Measurements from ENCODE around the gene GPR83.
"Not testable (repeated sequence)": the region's sequence is repeated elsewhere in the genome, so short reads cannot be mapped to it uniquely, and the experiment has no call there.

Gene GPR83

GRCh38 chr11:94350850-94351563 is 50.2 kb downstream of the GPR83 start:
- not testable (repeated sequence) for DNase-seq

DNA sequence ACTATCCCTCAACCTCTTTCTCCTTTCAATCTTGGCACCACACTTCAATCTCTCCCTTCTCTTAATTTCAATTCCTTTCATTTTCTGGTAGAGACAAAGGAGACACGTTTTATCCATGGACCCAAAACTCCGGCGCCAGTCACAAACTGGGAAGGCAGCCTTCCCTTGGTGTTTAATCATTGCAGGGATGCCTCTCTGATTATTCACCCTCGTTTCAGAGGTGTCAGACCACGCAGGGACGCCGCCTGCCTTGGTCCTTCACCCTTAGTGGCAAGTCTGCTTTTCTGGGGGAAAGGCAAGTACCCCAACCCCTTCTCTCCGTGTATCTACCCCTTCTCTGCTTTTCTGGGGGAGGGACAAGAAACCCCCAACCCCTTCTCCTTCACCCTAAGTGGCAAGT is 54.9 kb downstream of the GPR83 start:
- DNase-seq = not testable (repeated sequence)

DNA sequence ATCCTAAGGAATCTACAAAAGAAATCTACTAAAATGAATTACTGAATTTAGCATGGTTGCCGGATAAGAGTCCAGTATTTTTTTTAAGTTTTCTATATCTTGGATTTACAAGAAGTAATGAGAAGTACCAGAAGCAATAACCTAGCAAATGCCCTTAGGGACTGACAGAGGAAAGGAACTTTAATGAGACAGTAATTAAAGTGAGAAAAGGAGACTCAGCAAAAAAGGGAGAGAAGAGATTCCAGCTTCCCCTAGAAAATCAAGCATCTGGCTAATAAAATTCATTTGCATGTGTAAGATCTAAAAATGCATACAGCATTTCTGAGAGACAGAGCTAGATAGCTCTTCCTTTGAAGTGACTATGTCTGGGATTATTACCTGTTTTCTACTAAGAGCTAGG is 57.7 kb downstream of the GPR83 start:
- DNase-seq = no peak

DNA sequence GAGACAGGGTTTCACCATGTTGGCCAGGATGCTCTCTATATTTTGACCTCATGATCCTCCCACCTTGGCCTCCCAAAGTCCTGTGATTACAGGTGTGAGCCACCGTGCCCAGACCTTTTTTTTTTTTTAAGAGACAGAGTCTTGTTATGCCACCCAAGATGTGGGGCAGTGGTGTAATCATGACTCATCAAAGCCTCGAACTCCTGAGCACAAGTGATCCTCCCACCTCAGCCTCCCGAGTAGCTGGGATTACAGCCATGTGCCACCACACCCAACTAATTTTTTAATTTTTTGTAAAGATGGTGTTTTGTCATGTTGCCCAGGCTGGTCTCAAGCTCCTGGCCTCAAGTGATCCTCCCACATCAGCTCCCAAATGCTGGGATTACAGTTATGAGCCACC is 59.0 kb downstream of the GPR83 start:
- DNase-seq = no peak

- DNase-seq = no peak
Measured at GRCh38 chr11:94338651-94339050, 62.6 kb downstream of the GPR83 start.

DNA sequence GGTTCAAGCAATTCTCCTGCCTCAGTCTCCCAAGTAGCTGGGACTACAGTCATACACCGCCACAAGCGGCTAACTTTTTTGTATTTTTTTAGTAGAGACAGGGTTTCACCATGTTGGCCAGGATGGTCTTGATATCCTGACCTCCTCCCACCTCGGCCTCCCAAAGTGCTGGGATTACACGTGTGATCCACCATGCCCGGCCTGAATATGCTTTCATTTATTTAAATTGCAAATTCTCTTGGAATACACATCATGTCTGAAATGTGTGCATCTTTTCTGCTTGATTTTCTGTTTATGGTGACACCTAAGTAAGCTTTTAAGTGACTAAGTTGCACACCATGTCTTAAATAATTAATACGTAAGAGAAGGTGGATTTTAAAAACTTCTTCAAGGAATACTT is 65.2 kb downstream of the GPR83 start:
- no peak for DNase-seq

DNA sequence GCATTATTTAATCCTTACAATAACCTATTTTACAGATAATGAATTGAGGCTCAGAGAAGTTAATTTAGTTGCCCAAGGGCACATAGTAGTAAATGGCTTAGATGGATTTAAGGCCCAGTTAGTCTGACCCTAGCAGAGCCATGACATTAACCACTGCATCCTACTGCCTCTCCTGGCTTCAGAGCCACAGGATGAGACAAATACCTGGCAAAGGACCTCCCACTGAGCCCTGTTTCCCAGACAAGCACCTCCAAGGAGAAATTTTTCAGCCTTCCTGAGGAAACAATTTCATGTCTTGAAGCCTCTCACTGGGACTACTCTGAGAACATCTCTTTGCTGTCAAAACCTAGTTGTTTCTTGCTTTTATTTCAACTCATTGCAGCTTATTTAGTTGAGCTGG is 68.4 kb downstream of the GPR83 start:
- no peak for DNase-seq

- no peak for DNase-seq
Measured at GRCh38 chr11:94330789-94331188, 70.4 kb downstream of the GPR83 start.

DNA sequence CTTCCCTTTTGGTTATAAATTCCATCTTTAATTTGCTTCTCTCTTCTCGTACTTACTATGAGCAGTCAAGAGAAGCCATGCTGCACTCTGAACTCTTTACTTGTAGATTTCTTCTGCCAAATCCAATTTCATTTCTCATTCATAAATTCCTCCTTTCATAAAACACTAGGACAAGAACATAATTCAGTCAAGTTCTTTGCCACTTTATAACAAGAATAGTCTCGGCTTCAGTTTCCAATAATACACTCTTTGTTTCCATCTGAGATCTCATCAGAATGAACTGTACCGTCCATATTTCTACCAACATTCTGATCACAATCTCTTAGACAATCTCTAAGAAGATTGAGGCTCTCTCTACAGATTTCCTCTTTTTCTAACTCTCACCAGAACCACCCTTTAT is 71.7 kb downstream of the GPR83 start:
- no peak for DNase-seq

- DNase-seq = no peak
Measured at GRCh38 chr11:94328587-94329080, 72.6 kb downstream of the GPR83 start.
